ENCODE data around the gene IL1B.

Gene IL1B

DNA sequence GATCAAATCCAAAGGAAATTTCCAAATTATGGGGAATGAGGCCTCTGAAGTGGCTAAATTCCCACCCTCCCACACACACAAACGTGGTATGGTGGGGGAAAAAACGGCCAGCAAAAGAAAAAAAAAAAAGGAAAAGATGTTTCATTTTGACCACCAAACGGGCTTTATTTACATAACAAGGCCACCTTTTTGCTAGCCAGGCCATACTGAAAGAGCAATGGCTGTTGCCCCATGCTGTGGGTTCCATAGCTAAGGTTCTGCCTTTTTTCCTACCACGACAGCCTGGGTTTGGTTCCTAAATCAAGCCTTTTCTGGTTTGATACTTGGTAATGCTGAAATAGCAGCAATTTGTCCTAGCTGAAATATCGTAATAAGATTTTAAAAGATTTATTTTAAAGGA is 14.0 kb upstream of the IL1B start:
- no peak for DNase-seq (ENCODE audit: low read depth)
- no peak overlapping the region for H3K4me3 ChIP-seq (ENCODE audit: low read depth, low read length)
- no peak for TF ChIP-seq CTCF (IDR thresholded peaks at IDR 0.05; ENCODE audit: low read depth, low read length, missing control alignments)

DNA sequence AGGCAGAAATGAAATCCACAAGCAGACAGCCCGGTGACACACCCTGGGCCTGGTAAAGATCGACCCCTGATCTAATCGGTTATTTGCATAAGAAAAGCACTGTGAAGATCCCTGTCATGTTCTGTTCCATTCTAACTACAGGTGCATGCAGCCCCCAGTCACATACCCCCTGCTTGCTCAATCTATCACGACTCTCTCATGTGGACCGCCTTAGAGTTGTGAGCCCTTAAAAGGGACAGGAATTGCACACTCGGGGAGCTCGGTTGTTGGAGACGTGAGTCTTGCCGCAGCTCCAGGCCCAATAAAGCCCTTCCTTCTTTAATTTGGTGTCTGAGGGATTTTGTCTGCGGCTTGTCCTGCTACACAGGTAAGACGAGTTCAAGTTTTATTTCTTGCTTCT is 13.4 kb upstream of the IL1B start:
- DNase-seq (ENCODE audit: low read depth), result no peak
- TF ChIP-seq CTCF (IDR thresholded peaks at IDR 0.05; ENCODE audit: low read depth, low read length, missing control alignments), result no peak
- no peak overlapping the region for H3K4me3 ChIP-seq (ENCODE audit: low read depth, low read length)

DNA sequence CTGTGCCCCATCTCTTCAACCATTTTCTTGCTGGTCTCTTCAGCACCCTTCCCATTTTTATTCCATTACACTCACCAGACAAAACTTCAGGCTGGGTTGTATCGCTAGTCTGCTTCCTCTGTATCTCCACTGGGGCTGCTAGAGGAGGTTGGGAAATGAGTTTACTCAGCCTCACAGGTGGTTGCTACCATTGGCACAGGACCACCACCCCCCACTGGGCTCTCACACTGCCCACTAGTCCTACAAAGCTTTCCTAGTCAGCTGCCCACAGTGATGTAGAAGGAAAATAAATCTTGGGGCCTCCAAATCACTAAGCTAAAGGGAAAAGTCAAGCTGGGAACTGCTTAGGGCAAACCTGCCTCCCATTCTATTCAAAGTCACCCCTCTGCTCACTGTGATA is 12.3 kb upstream of the IL1B start:
- no peak for DNase-seq (ENCODE audit: low read depth)
- no peak overlapping the region for H3K4me3 ChIP-seq (ENCODE audit: low read depth, low read length)

DNA sequence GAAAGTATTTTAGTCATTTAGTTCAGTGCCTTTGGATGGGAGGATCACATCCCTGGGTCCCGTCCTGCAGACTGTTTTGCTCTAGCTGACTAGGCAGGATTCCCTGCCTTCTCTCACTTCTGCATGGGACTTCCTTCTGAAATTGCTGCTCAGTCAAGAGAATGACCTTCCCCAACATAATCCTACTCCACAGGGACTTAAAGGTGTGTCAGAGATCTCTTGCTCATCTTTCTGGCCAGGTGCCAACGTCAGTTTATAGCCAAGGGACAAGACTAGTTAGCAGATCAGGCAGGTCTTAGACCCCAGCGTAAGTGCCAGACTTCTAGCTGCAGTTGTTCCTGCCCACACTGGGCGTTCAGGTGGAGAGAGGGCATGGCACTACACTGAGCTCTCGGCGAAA is 9.5 kb upstream of the IL1B start:
- H3K4me3 ChIP-seq (ENCODE audit: low read depth, low read length), result no peak overlapping the region
- DNase-seq (ENCODE audit: low read depth), result no peak
- no peak for TF ChIP-seq CTCF (IDR thresholded peaks at IDR 0.05; ENCODE audit: low read depth, low read length, missing control alignments)

More for the DNA sequence above, 12.3 kb upstream of the IL1B start:
- TF ChIP-seq CTCF (IDR thresholded peaks at IDR 0.05; ENCODE audit: low read depth, low read length, missing control alignments), result no peak

GRCh38 chr2:112843836-112844235 is 7.3 kb upstream of the IL1B start:
- no peak overlapping the region for H3K4me3 ChIP-seq (ENCODE audit: low read depth, low read length)
- no peak for DNase-seq (ENCODE audit: low read depth)
- TF ChIP-seq CTCF (IDR thresholded peaks at IDR 0.05; ENCODE audit: low read depth, low read length, missing control alignments), result no peak

GRCh38 chr2:112843288-112843687 is 6.7 kb upstream of the IL1B start:
- TF ChIP-seq CTCF (IDR thresholded peaks at IDR 0.05; ENCODE audit: low read depth, low read length, missing control alignments), result no peak
- no peak overlapping the region for H3K4me3 ChIP-seq (ENCODE audit: low read depth, low read length)
- no peak for DNase-seq (ENCODE audit: low read depth)

- no peak for DNase-seq (ENCODE audit: low read depth)
- H3K4me3 ChIP-seq (ENCODE audit: low read depth, low read length), result no peak overlapping the region
- TF ChIP-seq CTCF (IDR thresholded peaks at IDR 0.05; ENCODE audit: low read depth, low read length, missing control alignments), result no peak
Observed at GRCh38 chr2:112841295-112842044, 4.9 kb upstream of the IL1B start.

All from GM12864 (cell line).